ENCODE data around the gene INPP4B. TPM values are rescaled to one million over a fixed set of nuclear protein-coding genes. Genes with fewer than 3 reads are reported as not detected.

The INPP4B gene
- total RNA-seq, 1 donor from 2014 or later, result 12.0 TPM

- no peak overlapping the region for H3K4me3 ChIP-seq (ENCODE audit: low read depth, low read length)
- DNase-seq (ENCODE audit: low read depth), result no peak
- TF ChIP-seq CTCF (conservative IDR thresholded peaks at IDR 0.05; ENCODE audit: low read depth, low read length), result no peak
These were observed 781.9 kb downstream of the INPP4B start for GRCh38 chr4:142064181-142064580.

GRCh38 chr4:142045996-142046395, 800.1 kb downstream of the INPP4B start:
- no peak for DNase-seq (ENCODE audit: low read depth)
- no peak overlapping the region for H3K4me3 ChIP-seq (ENCODE audit: low read depth, low read length)
- no peak for TF ChIP-seq CTCF (conservative IDR thresholded peaks at IDR 0.05; ENCODE audit: low read depth, low read length)

- H3K4me3 ChIP-seq (ENCODE audit: low read depth, low read length), result no peak overlapping the region
- DNase-seq (ENCODE audit: low read depth), result no peak
- TF ChIP-seq CTCF (conservative IDR thresholded peaks at IDR 0.05; ENCODE audit: low read depth, low read length), result no peak
These were observed 801.8 kb downstream of the INPP4B start for GRCh38 chr4:142044271-142044670.

- no peak for TF ChIP-seq CTCF (conservative IDR thresholded peaks at IDR 0.05; ENCODE audit: low read depth, low read length)
- no peak for DNase-seq (ENCODE audit: low read depth)
- H3K4me3 ChIP-seq (ENCODE audit: low read depth, low read length), result no peak overlapping the region
These were observed 802.6 kb downstream of the INPP4B start for GRCh38 chr4:142043509-142043908.

- no peak for TF ChIP-seq CTCF (conservative IDR thresholded peaks at IDR 0.05; ENCODE audit: low read depth, low read length)
- no peak overlapping the region for H3K4me3 ChIP-seq (ENCODE audit: low read depth, low read length)
- DNase-seq (ENCODE audit: low read depth), result no peak
These were observed 804.3 kb downstream of the INPP4B start for GRCh38 chr4:142041788-142042187.

GRCh38 chr4:142040043-142040442, 806.1 kb downstream of the INPP4B start:
- no peak overlapping the region for H3K4me3 ChIP-seq (ENCODE audit: low read depth, low read length)
- TF ChIP-seq CTCF (conservative IDR thresholded peaks at IDR 0.05; ENCODE audit: low read depth, low read length), result peak; percentile 13

GRCh38 chr4:142036795-142037583, 809.1 kb downstream of the INPP4B start:
- H3K4me3 ChIP-seq (ENCODE audit: low read depth, low read length), result no peak overlapping the region
- peak; percentile 70 for DNase-seq (ENCODE audit: low read depth)
- TF ChIP-seq CTCF (conservative IDR thresholded peaks at IDR 0.05; ENCODE audit: low read depth, low read length), result no peak

More at GRCh38 chr4:142040043-142040442, 806.1 kb downstream of the INPP4B start:
- no peak for DNase-seq (ENCODE audit: low read depth)

All from epithelial cell of proximal tubule (primary cell).